ENCODE results near the gene DCHS1. TPM values are rescaled to one million over a fixed set of nuclear protein-coding genes. Genes with fewer than 3 reads are reported as not detected.

The DCHS1 gene
- total and polyA plus RNA-seq, 2 of the 13 experiments (the other 11 are each of a cell fraction or from before 2014, with no cell fraction given), result under 0.01 to 0.03 TPM

DNA sequence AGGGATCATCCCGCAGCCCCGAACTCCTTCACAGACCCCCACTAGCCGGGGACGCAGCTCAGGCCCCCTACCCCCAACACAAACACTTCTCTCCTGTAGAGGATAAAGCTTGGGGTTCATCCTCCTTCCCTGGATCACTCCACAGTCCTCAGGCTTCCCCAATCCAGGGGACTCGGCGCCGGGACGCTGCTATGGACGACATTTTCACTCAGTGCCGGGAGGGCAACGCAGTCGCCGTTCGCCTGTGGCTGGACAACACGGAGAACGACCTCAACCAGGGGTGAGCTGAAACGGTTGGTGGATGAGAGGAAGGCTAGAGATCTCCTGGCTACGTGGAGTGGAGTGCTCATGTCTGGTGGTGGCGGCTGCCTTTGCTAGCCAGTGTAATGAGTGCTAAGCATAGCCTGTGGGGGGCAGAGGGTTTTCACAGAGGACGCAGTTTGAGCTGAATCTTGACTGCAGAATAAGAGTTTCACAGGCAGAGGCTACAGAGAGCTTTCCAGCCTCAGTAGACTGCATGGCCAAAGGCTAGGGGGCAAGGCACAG, 51.5 kb downstream of the DCHS1 start (continued):
- TF ChIP-seq, protein P1, sequence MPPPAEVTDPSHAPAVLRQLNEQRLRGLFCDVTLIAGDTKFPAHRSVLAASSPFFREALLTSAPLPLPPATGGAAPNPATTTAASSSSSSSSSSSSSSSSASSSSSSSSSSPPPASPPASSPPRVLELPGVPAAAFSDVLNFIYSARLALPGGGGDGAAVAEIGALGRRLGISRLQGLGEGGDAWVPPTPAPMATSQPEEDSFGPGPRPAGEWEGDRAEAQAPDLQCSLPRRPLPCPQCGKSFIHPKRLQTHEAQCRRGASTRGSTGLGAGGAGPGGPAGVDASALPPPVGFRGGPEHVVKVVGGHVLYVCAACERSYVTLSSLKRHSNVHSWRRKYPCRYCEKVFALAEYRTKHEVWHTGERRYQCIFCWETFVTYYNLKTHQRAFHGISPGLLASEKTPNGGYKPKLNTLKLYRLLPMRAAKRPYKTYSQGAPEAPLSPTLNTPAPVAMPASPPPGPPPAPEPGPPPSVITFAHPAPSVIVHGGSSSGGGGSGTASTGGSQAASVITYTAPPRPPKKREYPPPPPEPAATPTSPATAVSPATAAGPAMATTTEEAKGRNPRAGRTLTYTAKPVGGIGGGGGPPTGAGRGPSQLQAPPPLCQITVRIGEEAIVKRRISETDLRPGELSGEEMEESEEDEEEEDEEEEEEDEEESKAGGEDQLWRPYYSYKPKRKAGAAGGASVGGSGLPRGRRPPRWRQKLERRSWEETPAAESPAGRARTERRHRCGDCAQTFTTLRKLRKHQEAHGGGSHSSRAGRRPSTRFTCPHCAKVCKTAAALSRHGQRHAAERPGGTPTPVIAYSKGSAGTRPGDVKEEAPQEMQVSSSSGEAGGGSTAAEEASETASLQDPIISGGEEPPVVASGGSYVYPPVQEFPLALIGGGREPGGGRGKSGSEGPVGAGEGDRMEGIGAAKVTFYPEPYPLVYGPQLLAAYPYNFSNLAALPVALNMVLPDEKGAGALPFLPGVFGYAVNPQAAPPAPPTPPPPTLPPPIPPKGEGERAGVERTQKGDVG (CRISPR knock-in tag; IDR thresholded peaks at IDR 0.05; ENCODE audit: borderline replicate concordance), result 0 out of 2 replicates have a peak, but pooled peaks have one; percentile 45
- TF ChIP-seq, protein P2, sequence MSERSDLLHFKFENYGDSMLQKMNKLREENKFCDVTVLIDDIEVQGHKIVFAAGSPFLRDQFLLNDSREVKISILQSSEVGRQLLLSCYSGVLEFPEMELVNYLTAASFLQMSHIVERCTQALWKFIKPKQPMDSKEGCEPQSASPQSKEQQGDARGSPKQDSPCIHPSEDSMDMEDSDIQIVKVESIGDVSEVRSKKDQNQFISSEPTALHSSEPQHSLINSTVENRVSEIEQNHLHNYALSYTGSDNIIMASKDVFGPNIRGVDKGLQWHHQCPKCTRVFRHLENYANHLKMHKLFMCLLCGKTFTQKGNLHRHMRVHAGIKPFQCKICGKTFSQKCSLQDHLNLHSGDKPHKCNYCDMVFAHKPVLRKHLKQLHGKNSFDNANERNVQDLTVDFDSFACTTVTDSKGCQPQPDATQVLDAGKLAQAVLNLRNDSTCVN (CRISPR knock-in tag; IDR thresholded peaks at IDR 0.05; ENCODE audit: borderline replicate concordance), result 0 out of 2 replicates have a peak, but pooled peaks have one; percentile 17
- TF ChIP-seq TBX2 (CRISPR knock-in tag; IDR thresholded peaks at IDR 0.05; ENCODE audit: borderline replicate concordance) (peak; percentile 47; the same call in 1 of the 2 replicates), ZNF788 (CRISPR knock-in tag; IDR thresholded peaks at IDR 0.05; ENCODE audit: borderline replicate concordance) (peak; percentile 74; the same call in 1 of the 2 replicates), STAT5B (CRISPR knock-in tag; IDR thresholded peaks at IDR 0.05) (no peak), U2AF1 (optimal IDR thresholded peaks at IDR 0.05; ENCODE audit: low read depth, low read length) (peak; percentile 20), KDM5A (IDR thresholded peaks at IDR 0.05; ENCODE audit: borderline replicate concordance, low read length) (peak; percentile 68; the same call in 1 of the 2 replicates), TBX3 (IDR thresholded peaks at IDR 0.05; ENCODE audit: borderline replicate concordance) (no peak), AHR (CRISPR knock-in tag; IDR thresholded peaks at IDR 0.05) (no peak), MIXL1 (CRISPR knock-in tag; IDR thresholded peaks at IDR 0.05) (0 out of 2 replicates have a peak, but pooled peaks have one; percentile 28), KAT8 (CRISPR knock-in tag; IDR thresholded peaks at IDR 0.05) (peak; percentile 11; the same call in 1 of the 2 replicates)
- TF ChIP-seq, protein P3, sequence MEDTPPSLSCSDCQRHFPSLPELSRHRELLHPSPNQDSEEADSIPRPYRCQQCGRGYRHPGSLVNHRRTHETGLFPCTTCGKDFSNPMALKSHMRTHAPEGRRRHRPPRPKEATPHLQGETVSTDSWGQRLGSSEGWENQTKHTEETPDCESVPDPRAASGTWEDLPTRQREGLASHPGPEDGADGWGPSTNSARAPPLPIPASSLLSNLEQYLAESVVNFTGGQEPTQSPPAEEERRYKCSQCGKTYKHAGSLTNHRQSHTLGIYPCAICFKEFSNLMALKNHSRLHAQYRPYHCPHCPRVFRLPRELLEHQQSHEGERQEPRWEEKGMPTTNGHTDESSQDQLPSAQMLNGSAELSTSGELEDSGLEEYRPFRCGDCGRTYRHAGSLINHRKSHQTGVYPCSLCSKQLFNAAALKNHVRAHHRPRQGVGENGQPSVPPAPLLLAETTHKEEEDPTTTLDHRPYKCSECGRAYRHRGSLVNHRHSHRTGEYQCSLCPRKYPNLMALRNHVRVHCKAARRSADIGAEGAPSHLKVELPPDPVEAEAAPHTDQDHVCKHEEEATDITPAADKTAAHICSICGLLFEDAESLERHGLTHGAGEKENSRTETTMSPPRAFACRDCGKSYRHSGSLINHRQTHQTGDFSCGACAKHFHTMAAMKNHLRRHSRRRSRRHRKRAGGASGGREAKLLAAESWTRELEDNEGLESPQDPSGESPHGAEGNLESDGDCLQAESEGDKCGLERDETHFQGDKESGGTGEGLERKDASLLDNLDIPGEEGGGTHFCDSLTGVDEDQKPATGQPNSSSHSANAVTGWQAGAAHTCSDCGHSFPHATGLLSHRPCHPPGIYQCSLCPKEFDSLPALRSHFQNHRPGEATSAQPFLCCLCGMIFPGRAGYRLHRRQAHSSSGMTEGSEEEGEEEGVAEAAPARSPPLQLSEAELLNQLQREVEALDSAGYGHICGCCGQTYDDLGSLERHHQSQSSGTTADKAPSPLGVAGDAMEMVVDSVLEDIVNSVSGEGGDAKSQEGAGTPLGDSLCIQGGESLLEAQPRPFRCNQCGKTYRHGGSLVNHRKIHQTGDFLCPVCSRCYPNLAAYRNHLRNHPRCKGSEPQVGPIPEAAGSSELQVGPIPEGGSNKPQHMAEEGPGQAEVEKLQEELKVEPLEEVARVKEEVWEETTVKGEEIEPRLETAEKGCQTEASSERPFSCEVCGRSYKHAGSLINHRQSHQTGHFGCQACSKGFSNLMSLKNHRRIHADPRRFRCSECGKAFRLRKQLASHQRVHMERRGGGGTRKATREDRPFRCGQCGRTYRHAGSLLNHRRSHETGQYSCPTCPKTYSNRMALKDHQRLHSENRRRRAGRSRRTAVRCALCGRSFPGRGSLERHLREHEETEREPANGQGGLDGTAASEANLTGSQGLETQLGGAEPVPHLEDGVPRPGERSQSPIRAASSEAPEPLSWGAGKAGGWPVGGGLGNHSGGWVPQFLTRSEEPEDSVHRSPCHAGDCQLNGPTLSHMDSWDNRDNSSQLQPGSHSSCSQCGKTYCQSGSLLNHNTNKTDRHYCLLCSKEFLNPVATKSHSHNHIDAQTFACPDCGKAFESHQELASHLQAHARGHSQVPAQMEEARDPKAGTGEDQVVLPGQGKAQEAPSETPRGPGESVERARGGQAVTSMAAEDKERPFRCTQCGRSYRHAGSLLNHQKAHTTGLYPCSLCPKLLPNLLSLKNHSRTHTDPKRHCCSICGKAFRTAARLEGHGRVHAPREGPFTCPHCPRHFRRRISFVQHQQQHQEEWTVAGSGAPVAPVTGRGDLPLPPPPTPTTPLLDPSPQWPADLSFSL (CRISPR knock-in tag; IDR thresholded peaks at IDR 0.05), result no peak
- TF ChIP-seq, protein P4, sequence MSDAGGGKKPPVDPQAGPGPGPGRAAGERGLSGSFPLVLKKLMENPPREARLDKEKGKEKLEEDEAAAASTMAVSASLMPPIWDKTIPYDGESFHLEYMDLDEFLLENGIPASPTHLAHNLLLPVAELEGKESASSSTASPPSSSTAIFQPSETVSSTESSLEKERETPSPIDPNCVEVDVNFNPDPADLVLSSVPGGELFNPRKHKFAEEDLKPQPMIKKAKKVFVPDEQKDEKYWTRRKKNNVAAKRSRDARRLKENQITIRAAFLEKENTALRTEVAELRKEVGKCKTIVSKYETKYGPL (CRISPR knock-in tag; IDR thresholded peaks at IDR 0.05), result no peak
- TF ChIP-seq, protein P5, sequence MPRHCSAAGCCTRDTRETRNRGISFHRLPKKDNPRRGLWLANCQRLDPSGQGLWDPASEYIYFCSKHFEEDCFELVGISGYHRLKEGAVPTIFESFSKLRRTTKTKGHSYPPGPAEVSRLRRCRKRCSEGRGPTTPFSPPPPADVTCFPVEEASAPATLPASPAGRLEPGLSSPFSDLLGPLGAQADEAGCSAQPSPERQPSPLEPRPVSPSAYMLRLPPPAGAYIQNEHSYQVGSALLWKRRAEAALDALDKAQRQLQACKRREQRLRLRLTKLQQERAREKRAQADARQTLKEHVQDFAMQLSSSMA (CRISPR knock-in tag; IDR thresholded peaks at IDR 0.05), result no peak
